Osteocyte (in vitro differentiated cells): ENCODE data around the gene FAAP20. TPM values are rescaled to one million over a fixed set of nuclear protein-coding genes. Genes with fewer than 3 reads are reported as not detected.

ENCODE experiments used
- DNase-seq: peaks from one replicate; pipeline ENCODE4 v3.0.0; 2021; ENCODE audit warnings: mixed read lengths; ENCODE audit not compliant: unreplicated experiment; ENCODE audit errors: extremely low spot score
- H3K27ac Mint-ChIP-seq: one replicate; pipeline ENCODE4 v1.8.0; 2021; ENCODE audit warnings: mild to moderate bottlenecking, mixed read lengths; ENCODE audit not compliant: unreplicated experiment
- H3K27me3 Mint-ChIP-seq: one replicate; pipeline ENCODE4 v1.8.0; 2021; ENCODE audit warnings: mixed read lengths; ENCODE audit not compliant: unreplicated experiment
- H3K36me3 Mint-ChIP-seq: one replicate; pipeline ENCODE4 v1.8.0; 2021; ENCODE audit warnings: mixed read lengths; ENCODE audit not compliant: unreplicated experiment
- H3K4me1 Mint-ChIP-seq: one replicate; pipeline ENCODE4 v1.8.0; 2021; ENCODE audit warnings: mixed read lengths; ENCODE audit not compliant: unreplicated experiment
- H3K4me3 Mint-ChIP-seq: one replicate; pipeline ENCODE4 v1.8.0; 2021; ENCODE audit warnings: mild to moderate bottlenecking, moderate library complexity, mixed read lengths; ENCODE audit not compliant: unreplicated experiment
- H3K9me3 Mint-ChIP-seq: one replicate; pipeline ENCODE4 v1.8.0; 2021; ENCODE audit warnings: mixed read lengths; ENCODE audit not compliant: unreplicated experiment
- total RNA-seq: library from RNA; stranded (reverse); gene quantifications from 2 replicates; pipeline ENCODE4 v1.2.1, GENCODE V29; 2021
- TF ChIP-seq, protein P1 (sequence below): fragments of 200-600 bp; sonication (generic); IDR thresholded peaks from 2 replicates; pipeline ENCODE4 v1.5.0; 2021; ENCODE audit warnings: antibody characterized with exemption, mild to moderate bottlenecking, moderate library complexity

FAAP20 gene
- total RNA-seq, 1 donor from 2014 or later, result 90.4 TPM

DNA sequence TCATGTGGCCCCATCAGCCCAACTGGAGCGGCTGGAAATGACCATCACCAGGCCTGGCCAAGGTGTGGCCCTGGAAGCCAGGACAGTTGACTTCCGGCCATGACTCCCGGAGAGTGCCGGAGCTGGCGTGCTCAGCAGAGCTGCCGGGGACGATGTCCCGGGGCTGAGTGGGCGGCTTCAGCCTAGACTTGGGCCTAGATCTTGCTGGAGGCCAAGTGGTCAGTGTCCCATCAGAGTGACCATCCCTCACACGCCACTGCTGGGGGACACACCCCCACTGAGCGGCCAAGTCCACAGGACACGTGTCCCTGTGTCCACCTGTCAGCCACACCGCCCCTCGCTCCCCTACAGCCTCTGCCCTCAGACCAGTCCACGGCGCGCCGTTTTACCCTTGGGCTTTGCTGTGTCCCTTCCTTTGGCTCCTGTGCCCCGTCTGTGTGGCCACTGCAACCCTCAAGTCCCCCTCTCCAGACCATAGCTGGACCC is 4.0 kb downstream of the FAAP20 start:
- Mint-ChIP-seq H3K4me3 (peak overlapping the region; percentile 50), H3K27ac (peak overlapping the region; percentile 68)

DNA sequence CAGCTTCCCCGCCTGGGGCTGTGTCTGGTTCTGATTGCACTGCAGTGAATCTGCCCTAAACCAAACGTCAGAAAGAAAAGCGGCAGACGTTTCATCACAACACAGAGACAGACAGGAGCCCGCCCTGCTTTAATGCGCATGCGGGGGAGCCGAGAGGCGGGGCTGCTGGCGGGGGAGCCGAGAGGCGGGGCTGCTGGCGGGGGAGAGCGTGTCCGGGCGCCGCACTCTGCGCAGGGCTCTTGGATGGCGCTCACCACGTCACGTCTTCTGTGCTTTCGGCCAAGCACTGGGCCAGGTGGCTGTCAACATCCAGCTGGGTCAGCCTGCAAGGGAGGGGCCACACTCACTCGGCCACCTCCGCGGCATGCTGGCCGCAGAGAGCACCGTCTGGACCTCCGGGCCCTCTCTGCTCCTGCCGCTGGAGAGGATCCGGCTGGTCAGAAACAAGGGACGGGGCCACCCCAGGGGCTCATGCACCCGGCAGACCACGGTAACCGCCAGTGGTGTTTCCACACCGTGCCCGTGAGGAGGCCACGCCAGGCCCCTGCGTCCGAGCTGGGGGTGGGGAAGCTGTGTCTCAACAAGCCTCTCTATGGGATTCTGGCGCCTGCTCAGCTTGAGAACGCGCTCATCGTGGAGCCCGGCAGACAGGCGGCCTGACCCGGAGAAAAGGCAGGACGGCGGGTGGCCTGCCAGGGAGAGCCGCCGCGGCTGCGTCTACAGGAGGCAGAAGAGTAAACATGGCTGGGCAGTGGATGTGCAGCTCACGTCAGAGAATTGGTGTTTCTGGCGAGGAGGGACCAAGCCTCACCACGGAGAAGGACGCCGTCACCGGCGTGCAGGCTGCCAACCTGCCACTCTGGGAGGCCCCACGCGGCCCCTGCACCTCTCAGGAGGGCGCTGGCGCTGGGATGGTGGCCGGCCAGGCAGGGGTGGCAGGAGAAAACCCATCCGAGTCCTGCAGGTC is 4.8 kb downstream of the FAAP20 start:
- TF ChIP-seq, protein P1, sequence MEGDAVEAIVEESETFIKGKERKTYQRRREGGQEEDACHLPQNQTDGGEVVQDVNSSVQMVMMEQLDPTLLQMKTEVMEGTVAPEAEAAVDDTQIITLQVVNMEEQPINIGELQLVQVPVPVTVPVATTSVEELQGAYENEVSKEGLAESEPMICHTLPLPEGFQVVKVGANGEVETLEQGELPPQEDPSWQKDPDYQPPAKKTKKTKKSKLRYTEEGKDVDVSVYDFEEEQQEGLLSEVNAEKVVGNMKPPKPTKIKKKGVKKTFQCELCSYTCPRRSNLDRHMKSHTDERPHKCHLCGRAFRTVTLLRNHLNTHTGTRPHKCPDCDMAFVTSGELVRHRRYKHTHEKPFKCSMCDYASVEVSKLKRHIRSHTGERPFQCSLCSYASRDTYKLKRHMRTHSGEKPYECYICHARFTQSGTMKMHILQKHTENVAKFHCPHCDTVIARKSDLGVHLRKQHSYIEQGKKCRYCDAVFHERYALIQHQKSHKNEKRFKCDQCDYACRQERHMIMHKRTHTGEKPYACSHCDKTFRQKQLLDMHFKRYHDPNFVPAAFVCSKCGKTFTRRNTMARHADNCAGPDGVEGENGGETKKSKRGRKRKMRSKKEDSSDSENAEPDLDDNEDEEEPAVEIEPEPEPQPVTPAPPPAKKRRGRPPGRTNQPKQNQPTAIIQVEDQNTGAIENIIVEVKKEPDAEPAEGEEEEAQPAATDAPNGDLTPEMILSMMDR, result no peak
- Mint-ChIP-seq H3K27ac (peak overlapping the region; percentile 96), H3K36me3 (peaks cover 2% of the 10 kb centered on the region), H3K4me3 (peak overlapping the region; percentile 78), H3K9me3 (no peaks in the 10 kb centered on the region), H3K4me1 (peaks cover 24% of the 10 kb centered on the region), H3K27me3 (no peaks in the 10 kb centered on the region)
- DNase-seq, result peak; percentile 97

More for the DNA sequence above, 4.0 kb downstream of the FAAP20 start:
- TF ChIP-seq, protein P1, result no peak
- H3K36me3 Mint-ChIP-seq, result peaks cover 2% of the 10 kb centered on the region
- no peak for DNase-seq
- H3K9me3 Mint-ChIP-seq, result no peaks in the 10 kb centered on the region
- no peaks in the 10 kb centered on the region for H3K27me3 Mint-ChIP-seq
- peaks cover 24% of the 10 kb centered on the region for H3K4me1 Mint-ChIP-seq

DNA sequence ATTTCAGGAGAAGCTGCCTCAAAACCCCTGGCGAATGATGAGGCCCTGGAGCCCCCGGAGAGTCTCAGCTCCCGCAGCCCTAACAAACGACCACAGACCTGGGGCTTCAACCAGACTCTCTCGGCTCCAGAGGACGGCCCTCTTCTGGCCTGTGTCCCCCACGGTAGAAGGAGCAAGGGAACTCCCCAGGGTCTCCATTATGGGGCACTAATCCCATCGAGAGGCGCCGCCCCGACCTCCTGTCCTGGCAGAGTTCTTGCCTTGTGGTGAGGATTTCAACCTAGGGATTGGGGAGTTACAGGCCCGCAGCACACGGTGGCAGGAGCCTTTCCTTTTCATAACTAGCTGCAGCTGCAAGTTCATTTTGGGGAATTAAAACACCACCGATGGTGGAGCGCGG is 6.2 kb downstream of the FAAP20 start:
- Mint-ChIP-seq H3K27ac (peak overlapping the region; percentile 59), H3K27me3 (no peaks in the 10 kb centered on the region), H3K9me3 (no peaks in the 10 kb centered on the region), H3K4me1 (peaks cover 22% of the 10 kb centered on the region), H3K4me3 (no peak overlapping the region), H3K36me3 (peaks cover 5% of the 10 kb centered on the region)
- DNase-seq, result no peak
- TF ChIP-seq, protein P1, result no peak

DNA sequence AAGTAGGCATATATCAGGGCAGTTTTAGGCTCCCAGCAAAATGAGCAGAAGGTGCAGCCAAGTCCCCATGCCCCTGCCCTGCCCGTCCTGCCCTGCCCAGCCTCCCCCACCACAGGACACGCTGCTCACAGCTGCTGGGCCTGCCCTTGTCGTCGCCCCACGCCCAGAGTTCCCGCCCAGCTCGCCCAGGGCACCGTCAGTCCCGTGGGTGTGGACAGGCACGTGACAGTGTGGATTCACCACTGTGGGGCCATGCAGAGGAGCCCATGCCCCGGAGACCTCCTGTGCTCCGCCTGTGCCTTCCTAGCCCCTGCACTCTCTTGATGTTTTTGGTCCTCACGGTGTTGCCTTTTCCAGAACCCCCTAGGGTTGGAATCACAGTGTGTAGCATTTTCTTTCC is 7.0 kb downstream of the FAAP20 start:
- H3K36me3 Mint-ChIP-seq, result peaks cover 5% of the 10 kb centered on the region
- peaks cover 17% of the 10 kb centered on the region for H3K4me1 Mint-ChIP-seq
- peak overlapping the region; percentile 50 for H3K27ac Mint-ChIP-seq
- H3K4me3 Mint-ChIP-seq, result no peak overlapping the region
- no peaks in the 10 kb centered on the region for H3K9me3 Mint-ChIP-seq
- H3K27me3 Mint-ChIP-seq, result no peaks in the 10 kb centered on the region
- DNase-seq, result no peak
- TF ChIP-seq, protein P1, result no peak

DNA sequence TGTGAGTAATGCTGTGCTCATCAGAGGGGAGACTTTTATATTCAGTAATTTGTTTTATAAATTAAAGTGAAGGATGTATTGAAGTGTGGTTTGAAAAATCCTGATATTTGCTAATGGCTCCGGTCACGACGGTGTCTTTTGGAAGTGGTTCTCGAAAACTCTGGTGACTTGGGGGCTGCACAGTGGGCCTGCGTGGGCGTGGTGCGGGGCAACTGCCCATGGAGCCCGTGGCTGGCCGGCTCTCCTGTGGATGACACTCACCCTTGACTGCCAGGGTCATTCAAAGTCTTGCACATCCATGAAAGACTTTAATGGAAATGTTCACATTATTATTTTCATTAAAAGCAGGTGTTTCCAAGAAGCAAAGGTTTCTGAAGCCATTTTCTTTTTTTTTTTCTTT is 7.7 kb downstream of the FAAP20 start:
- H3K27ac Mint-ChIP-seq, result no peak overlapping the region
- TF ChIP-seq, protein P1, result no peak
- peaks cover 17% of the 10 kb centered on the region for H3K4me1 Mint-ChIP-seq
- H3K9me3 Mint-ChIP-seq, result no peaks in the 10 kb centered on the region
- no peak for DNase-seq
- no peak overlapping the region for H3K4me3 Mint-ChIP-seq
- peaks cover 5% of the 10 kb centered on the region for H3K36me3 Mint-ChIP-seq
- no peaks in the 10 kb centered on the region for H3K27me3 Mint-ChIP-seq
